Measurements from ENCODE around the gene TIGAR. TPM values are rescaled to one million over a fixed set of nuclear protein-coding genes. Genes with fewer than 3 reads are reported as not detected.

Gene TIGAR
- total RNA-seq, 2 donors from 2014 or later, result 4.1 to 9.5 TPM

DNA sequence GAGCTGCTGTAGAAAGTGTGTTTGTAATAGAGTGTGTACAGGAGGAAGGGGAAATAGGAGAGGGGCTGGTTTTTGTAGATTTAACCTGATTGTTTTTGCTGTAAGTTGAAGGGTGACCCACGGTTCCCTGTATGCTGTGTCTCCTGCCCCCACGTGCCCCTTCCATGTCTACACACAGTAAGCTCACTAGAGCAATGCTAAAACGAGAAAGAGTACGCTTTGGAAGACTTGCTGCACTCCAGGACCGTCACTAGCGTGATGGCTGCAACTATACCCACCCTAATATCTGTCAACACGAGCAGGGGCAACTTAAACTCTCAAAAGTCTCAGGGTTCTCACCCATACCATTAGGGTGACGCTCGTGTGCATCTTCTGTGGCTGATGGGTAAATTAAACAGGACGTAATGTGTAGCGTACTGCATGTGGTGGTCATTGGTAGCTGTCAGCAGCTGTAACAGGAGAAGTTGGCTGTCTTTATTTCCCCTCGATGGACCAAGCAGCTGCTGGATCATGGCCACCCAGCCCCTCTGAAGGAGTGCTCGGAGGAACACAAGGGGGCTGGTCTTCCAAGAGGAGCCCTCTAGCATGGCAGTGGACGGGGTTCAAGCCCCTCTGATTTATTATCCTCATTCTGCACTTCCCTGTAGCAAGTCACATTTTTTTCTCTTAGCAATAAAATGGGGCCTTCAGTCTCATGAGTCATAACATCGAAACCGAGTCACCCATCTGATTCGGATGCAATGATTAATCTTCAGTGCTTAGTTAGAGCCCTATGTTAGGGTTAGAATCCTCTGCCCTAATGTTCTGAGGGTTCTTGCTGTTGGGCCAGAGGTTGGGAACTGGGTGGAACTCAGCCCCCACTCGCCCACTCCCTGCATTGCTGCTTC lies 33.4 kb upstream of the TIGAR start:
- no peak for ATAC-seq (ENCODE audit: insufficient number of reproducible peaks, low FRiP score, low read depth)

DNA sequence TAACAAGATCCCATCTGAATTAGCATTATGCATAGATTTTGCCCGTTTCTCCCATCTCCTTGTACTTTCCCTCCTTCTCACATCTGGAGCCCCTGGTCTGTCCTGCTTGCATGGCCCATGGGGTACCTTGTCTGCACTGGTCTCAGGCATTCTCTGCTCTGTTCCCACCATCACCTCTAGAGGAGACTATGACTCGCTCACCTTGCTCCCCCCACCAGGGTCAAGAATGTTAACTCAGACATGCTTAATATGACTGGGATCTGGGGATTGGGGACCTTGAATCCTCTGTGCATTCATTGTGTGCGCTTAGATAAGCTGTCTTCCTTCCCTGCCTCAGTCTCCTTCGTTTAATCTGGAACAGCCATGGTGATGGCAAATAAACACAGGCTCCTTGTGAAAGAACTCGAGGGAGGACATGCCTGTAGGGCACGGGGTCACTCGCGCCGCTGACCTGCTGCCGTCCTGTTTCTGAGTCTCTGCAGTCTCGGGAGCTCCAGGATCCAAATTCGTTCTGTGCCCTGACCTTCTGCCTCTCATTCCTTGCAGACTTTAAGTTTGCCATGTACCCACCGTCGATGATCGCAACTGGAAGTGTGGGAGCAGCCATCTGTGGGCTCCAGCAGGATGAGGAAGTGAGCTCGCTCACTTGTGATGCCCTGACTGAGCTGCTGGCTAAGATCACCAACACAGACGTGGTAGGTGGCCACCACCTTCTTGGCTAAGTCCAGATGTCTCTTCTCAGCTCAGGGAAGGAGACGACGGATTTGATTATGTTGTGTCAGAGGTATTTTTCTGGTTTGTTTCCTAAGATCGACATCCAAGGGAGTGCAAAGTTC lies 32.5 kb upstream of the TIGAR start:
- H3K9me3 ChIP-seq, result no peaks in the 10 kb centered on the region
- peaks cover 50% of the 10 kb centered on the region for H3K36me3 ChIP-seq
- TF ChIP-seq, protein P1, sequence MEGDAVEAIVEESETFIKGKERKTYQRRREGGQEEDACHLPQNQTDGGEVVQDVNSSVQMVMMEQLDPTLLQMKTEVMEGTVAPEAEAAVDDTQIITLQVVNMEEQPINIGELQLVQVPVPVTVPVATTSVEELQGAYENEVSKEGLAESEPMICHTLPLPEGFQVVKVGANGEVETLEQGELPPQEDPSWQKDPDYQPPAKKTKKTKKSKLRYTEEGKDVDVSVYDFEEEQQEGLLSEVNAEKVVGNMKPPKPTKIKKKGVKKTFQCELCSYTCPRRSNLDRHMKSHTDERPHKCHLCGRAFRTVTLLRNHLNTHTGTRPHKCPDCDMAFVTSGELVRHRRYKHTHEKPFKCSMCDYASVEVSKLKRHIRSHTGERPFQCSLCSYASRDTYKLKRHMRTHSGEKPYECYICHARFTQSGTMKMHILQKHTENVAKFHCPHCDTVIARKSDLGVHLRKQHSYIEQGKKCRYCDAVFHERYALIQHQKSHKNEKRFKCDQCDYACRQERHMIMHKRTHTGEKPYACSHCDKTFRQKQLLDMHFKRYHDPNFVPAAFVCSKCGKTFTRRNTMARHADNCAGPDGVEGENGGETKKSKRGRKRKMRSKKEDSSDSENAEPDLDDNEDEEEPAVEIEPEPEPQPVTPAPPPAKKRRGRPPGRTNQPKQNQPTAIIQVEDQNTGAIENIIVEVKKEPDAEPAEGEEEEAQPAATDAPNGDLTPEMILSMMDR (IDR thresholded peaks at IDR 0.05), result no peak
- H3K4me3 ChIP-seq, result peak overlapping the region; percentile 24
- H3K4me1 ChIP-seq (ENCODE audit: control insufficient read depth in 1 of 2, low read depth in 2 of 2), result peaks cover 17 to 64% of the 10 kb centered on the region in 2 donors
- no peak overlapping the region for H3K27ac ChIP-seq
- ATAC-seq (ENCODE audit: insufficient number of reproducible peaks, low FRiP score, low read depth) (no peak), DNase-seq (ENCODE audit: low spot score) (no peak)
- no peaks in the 10 kb centered on the region for H3K27me3 ChIP-seq (replicated peaks; ENCODE audit: insufficient read depth)

More for the DNA sequence above, 33.4 kb upstream of the TIGAR start:
- Histone ChIP-seq H3K27ac (no peak overlapping the region), H3K4me3 (no peak overlapping the region), H3K36me3 (peaks cover 56% of the 10 kb centered on the region), H3K9me3 (no peaks in the 10 kb centered on the region), H3K4me1 (ENCODE audit: control insufficient read depth in 1 of 2, low read depth in 2 of 2) (peaks cover 17 to 59% of the 10 kb centered on the region in 2 donors), H3K27me3 (replicated peaks; ENCODE audit: insufficient read depth) (no peaks in the 10 kb centered on the region)
- no peak for DNase-seq (ENCODE audit: low spot score)
- TF ChIP-seq, protein P1 (IDR thresholded peaks at IDR 0.05), result no peak

DNA sequence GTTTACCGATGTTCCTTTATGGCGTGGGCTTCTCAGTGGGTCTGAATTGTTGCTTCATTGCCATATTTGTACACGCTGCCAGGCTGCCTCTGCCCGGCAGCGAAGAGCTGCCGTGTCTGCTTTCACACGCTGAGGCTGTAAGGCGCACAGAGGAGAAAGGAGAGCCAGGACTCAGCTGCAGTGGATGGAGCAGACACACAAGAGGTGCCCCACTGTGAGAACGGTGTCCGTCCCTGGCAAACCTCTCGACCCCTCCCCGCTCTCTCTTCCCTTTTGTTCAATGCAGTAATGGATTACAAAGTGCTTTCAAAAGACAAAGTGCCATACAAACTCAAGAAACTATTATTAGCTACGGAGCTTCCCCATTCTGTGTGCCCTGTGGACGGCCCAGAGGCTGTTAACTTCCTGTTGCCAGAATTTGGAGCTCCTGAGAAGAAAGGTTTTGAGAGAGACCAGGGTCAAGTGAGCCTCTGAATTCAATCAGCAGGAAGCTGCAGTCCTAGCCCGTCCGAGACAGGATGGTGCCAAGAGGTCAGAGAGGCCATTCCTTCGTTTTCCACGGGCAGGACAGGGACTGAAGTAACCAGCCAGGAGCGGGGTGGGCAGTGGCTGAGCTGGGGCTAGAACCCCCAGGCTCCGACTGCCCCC lies 31.7 kb upstream of the TIGAR start:
- TF ChIP-seq, protein P1 (IDR thresholded peaks at IDR 0.05), result no peak
- ATAC-seq (ENCODE audit: insufficient number of reproducible peaks, low FRiP score, low read depth) (no peak), DNase-seq (ENCODE audit: low spot score) (no peak)
- peaks cover 43% of the 10 kb centered on the region for H3K36me3 ChIP-seq
- H3K27me3 ChIP-seq (replicated peaks; ENCODE audit: insufficient read depth), result no peaks in the 10 kb centered on the region
- H3K27ac ChIP-seq, result peak overlapping the region in 1 of 2 donors; percentile 39
- peaks cover 17 to 73% of the 10 kb centered on the region in 2 donors for H3K4me1 ChIP-seq (ENCODE audit: control insufficient read depth in 1 of 2, low read depth in 2 of 2)
- H3K4me3 ChIP-seq, result peak overlapping the region; percentile 24
- H3K9me3 ChIP-seq, result no peaks in the 10 kb centered on the region

DNA sequence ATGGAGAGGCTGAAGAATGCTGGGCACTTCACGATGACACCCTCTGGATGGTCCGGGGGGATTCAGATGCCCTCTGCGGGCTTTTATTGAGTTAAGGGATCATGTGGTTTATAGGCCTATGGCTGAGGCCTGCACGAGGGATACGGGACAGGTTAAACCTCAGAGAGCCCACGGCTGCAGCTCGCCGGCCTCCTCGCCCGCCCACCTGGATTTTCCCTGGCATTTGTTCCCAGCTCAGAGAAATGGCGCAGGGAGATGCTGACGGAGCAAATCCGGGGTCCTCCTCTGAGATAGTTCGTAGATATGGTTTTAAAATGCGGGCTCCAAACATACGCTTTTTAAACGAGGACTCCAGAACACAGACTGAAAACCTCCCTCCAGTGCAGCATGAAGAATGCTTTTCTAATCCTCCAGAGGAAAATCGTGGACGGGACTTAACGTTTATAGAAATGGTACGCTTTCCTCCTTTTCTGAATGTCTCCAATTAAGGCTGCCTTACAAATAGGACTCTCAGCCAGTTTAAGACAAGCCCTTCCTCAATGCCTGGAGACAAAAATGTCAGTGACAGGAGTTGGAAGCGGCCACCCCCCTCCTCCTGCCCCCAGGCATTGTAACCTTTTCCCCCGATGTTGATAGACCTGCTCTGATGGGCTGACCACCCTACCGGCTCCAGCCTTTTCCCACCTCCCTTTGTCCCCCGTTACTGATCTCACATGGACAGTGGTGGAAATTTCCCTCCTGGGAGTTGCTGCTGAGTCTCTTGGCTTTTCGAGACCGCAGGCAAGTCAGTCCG lies 30.8 kb upstream of the TIGAR start:
- Histone ChIP-seq H3K27me3 (replicated peaks; ENCODE audit: insufficient read depth) (no peaks in the 10 kb centered on the region), H3K27ac (peak overlapping the region in 1 of 2 donors; percentile 39), H3K36me3 (peaks cover 41% of the 10 kb centered on the region), H3K9me3 (no peaks in the 10 kb centered on the region), H3K4me3 (no peak overlapping the region), H3K4me1 (ENCODE audit: control insufficient read depth in 1 of 2, low read depth in 2 of 2) (peaks cover 17 to 74% of the 10 kb centered on the region in 2 donors)
- DNase-seq (ENCODE audit: low spot score) (no peak), ATAC-seq (ENCODE audit: insufficient number of reproducible peaks, low FRiP score, low read depth) (no peak)
- TF ChIP-seq, protein P1 (IDR thresholded peaks at IDR 0.05), result no peak

All from thoracic aorta (tissue), 2 donors.